B cell (primary cell): ENCODE results near the gene MATN1. TPM values are rescaled to one million over a fixed set of nuclear protein-coding genes. Genes with fewer than 3 reads are reported as not detected.

Experiments
- ATAC-seq: fragments of 200-7000 bp; cut with Tn5 transposase; one replicate; pipeline ENCODE4 v1.10.0; 2021; ENCODE audit warnings: low read depth, mild to moderate bottlenecking, moderate number of reproducible peaks, moderate library complexity
- CTCF ChIA-PET: fragments of 350-600 bp; sonication (Branson Sonifier 250); formaldehyde crosslinking; loops from one replicate; lab custom pipeline; 2021; ENCODE audit warnings: antibody characterized with exemption, inconsistent platforms; lab: Charles Lee
- POLR2A ChIA-PET: fragments of 350-600 bp; sonication (Branson Sonifier 250); formaldehyde crosslinking; loops from one replicate; lab custom pipeline; 2021; ENCODE audit warnings: antibody characterized with exemption; lab: Charles Lee
- DNase-seq: peaks from one replicate; pipeline ENCODE4 v3.0.0; 2013
- H2AFZ ChIP-seq: 2 replicates; pipeline ENCODE4 v1.6.1; 2012; ENCODE audit warnings: mild to moderate bottlenecking, low read depth, low read length; ENCODE audit not compliant: insufficient read depth, poor library complexity, severe bottlenecking
- H3K27ac ChIP-seq, 2 donors: 1 replicate in 1 of 2; 2 replicates in 1 of 2; pipeline ENCODE4 v1.5.1; 2012 to 2013; ENCODE audit warnings: low read length in 2 of 2, mild to moderate bottlenecking in 2 of 2, moderate library complexity in 1 of 2
- H3K27me3 ChIP-seq, 4 experiments: fragments of 200-600 bp in 1 of 4; sonication (generic) in 1 of 4; replicated peaks in 1 of 4; 1 replicate in 2 of 4; 2 replicates in 2 of 4; pipeline versions ENCODE4 v1.6.1 to v1.7.0; 2013 to 2016; ENCODE audit warnings: low read length in 3 of 4, mild to moderate bottlenecking in 2 of 4, mixed read lengths in 1 of 4, moderate library complexity in 1 of 4; ENCODE audit not compliant: insufficient read depth in 4 of 4, control insufficient read depth in 3 of 4; ENCODE audit errors: control extremely low read depth in 1 of 4
- H3K36me3 ChIP-seq, 2 experiments: replicated peaks in 1 of 2; 1 replicate in 1 of 2; 2 replicates in 1 of 2; pipeline versions ENCODE4 v1.6.1 to v1.7.1; 2013; ENCODE audit warnings: low read length in 1 of 2; ENCODE audit not compliant: insufficient read depth in 2 of 2, control insufficient read depth in 1 of 2; ENCODE audit errors: control extremely low read depth in 1 of 2, extremely low read depth in 1 of 2
- H3K4me1 ChIP-seq, 2 donors: fragments of 200-600 bp in 1 of 2; sonication (generic) in 1 of 2; 1 replicate in 1 of 2; 2 replicates in 1 of 2; pipeline versions ENCODE4 v1.5.1 to v1.6.1; 2013 to 2017; ENCODE audit warnings: low read length in 2 of 2; ENCODE audit not compliant: control insufficient read depth in 2 of 2, insufficient read depth in 2 of 2
- H3K4me2 ChIP-seq: replicated peaks from 2 replicates; pipeline ENCODE3; 2012; ENCODE audit warnings: mild to moderate bottlenecking, low read depth, low read length; ENCODE audit not compliant: poor library complexity, severe bottlenecking
- H3K4me3 ChIP-seq, 5 experiments: fragments of 200-600 bp in 1 of 5; sonication (generic) in 1 of 5; 1 replicate in 3 of 5; 2 replicates in 2 of 5; pipeline versions ENCODE4 v1.5.1 to v1.7.0; 2011 to 2016; ENCODE audit warnings: low read length in 4 of 5, mild to moderate bottlenecking in 4 of 5, low read depth in 2 of 5, control low read depth in 1 of 5, moderate library complexity in 1 of 5; ENCODE audit not compliant: insufficient read depth in 1 of 5; ENCODE audit errors: control extremely low read depth in 1 of 5, extremely low read depth in 1 of 5
- H3K79me2 ChIP-seq: fragments of 200-600 bp; sonication (generic); one replicate; pipeline ENCODE4 v1.6.0; 2016; ENCODE audit warnings: low read length; ENCODE audit not compliant: control insufficient read depth, insufficient read depth
- H3K9ac ChIP-seq: fragments of 200-600 bp; sonication (generic); 2 replicates; pipeline ENCODE4 v1.6.1; 2017; ENCODE audit warnings: mild to moderate bottlenecking, low read length, moderate library complexity
- H3K9me3 ChIP-seq, 3 donors: one replicate each; pipeline versions ENCODE4 v1.6.1 to v1.7.1; 2013; ENCODE audit warnings: low read length in 2 of 3; ENCODE audit not compliant: control insufficient read depth in 2 of 3, insufficient read depth in 1 of 3; ENCODE audit errors: control extremely low read depth in 1 of 3
- H4K20me1 ChIP-seq: 2 replicates; pipeline ENCODE4 v1.6.0; 2012; ENCODE audit warnings: mild to moderate bottlenecking, low read length; ENCODE audit not compliant: insufficient read depth, control insufficient read depth, poor library complexity, severe bottlenecking
- H3K27ac Mint-ChIP-seq: one replicate; pipeline ENCODE4 v1.8.0; 2021; ENCODE audit warnings: mixed read lengths
- H3K27me3 Mint-ChIP-seq: one replicate; pipeline ENCODE4 v1.8.0; 2021; ENCODE audit warnings: mixed read lengths
- H3K4me1 Mint-ChIP-seq: one replicate; pipeline ENCODE4 v1.8.0; 2021; ENCODE audit warnings: mixed read lengths
- H3K4me3 Mint-ChIP-seq: one replicate; pipeline ENCODE4 v1.8.0; 2021; ENCODE audit warnings: mixed read lengths
- H3K9me3 Mint-ChIP-seq: one replicate; pipeline ENCODE4 v1.8.0; 2022; ENCODE audit warnings: mixed read lengths; ENCODE audit not compliant: insufficient read depth
- EZH2 ChIP-seq: IDR thresholded peaks from 2 replicates; pipeline ENCODE4 v1.6.1; 2012; ENCODE audit warnings: borderline replicate concordance, low read depth, mild to moderate bottlenecking, moderate library complexity, low read length; ENCODE audit not compliant: insufficient read depth, poor library complexity, severe bottlenecking
- WGBS: methylation state at CpG from one replicate; pipeline ENCODE4 v1.1.5; 2013; ENCODE audit warnings: missing lambda C conversion rate; ENCODE audit not compliant: insufficient coverage; 5-methylcytosine and 5-hydroxymethylcytosine counted together
- intact Hi-C: fragments of 100-400 bp; cut with micrococcal nuclease; formaldehyde crosslinking; loops from one replicate; pipeline ENCODE4 v1.10.0; 2022
- polyA plus RNA-seq: library from polyadenylated mRNA; depleted of rRNA; stranded (reverse); fragments of >200 nt; gene quantifications from 2 replicates; pipeline ENCODE4 v1.2.3, GENCODE V29; 2012
- total RNA-seq, 2 donors: library from RNA; stranded (reverse); fragments of 120-200 nt in 1 of 2; gene quantifications; 1 replicate in 1 of 2; 2 replicates in 1 of 2; pipeline versions ENCODE4 v1.2.3 to v1.2.4, GENCODE V29; 2013 to 2022
- TF ChIP-seq, protein P1 (sequence below): fragments of 200-600 bp; IDR thresholded peaks from one replicate; pipeline ENCODE4 v1.8.0; 2022; ENCODE audit warnings: antibody characterized with exemption, mild to moderate bottlenecking

MATN1 gene
- total and polyA plus RNA-seq, 2 donors (not counting 1 experiment from before 2014, with no cell fraction given) = 2.5 to 3.2 TPM

DNA sequence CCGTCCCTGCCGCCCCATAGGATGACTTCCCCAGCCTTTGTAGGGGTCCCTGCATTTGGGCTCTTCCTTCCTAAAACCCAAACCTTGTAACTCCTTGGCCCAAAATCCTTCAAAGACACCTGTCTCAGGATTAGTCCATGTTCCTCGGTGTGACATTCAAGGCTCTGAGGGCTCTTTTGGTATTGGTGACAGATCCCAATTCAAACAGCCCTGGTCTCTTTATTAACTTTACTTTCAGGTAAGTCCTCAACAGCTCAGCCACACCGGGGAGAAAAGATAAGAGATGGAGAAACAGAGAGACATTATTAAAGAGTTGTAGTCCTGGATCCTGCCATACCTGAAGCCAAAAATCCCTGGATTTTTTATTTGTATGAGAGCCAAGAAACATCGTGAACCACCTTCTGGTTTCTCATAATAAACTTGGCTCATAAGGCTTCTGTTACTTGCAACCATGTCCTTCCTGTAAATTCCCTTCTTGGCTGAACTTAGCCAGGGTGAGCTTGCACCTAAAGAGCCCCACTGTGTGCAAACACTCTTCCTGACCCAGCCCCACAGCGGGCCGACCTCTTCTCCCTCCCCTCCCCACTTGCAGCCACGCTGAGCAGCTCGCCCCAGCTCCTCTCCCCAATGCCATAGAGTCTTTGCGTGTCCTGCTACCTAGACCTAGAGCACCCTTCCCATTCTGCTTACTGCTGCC lies 7.9 kb upstream of the MATN1 start:
- 89% methylated on average over 7 of the region's 10 CpGs for WGBS
- POLR2A ChIA-PET = interaction anchor here (1.0 to 5.3 kb wide), 8 partner anchors 11 to 167 kb away, joined by 3 to 30 read pairs (median 12); no protein-coding TSS in a partner anchor
- H3K4me2 ChIP-seq = peak overlapping the region; percentile 81
- H3K4me3 ChIP-seq = no peak overlapping the region
- peak overlapping the region; percentile 96 for H3K27ac Mint-ChIP-seq
- ATAC-seq (no peak), DNase-seq (peak; percentile 42)
- H3K9me3 ChIP-seq = no peaks in the 10 kb centered on the region
- H3K9me3 Mint-ChIP-seq = no peaks in the 10 kb centered on the region
- CTCF ChIA-PET = interaction anchor here (1.0 to 38.6 kb wide), 4 partner anchors 11 to 148 kb away, joined by 3 to 769 read pairs (median 307); partner anchors contain the start of gene LAPTM5
- peaks cover 41 to 54% of the 10 kb centered on the region in 2 donors for H3K4me1 ChIP-seq
- peaks cover 7 to 63% of the 10 kb centered on the region in 2 experiments for H3K36me3 ChIP-seq
- H3K27me3 Mint-ChIP-seq = no peaks in the 10 kb centered on the region
- H3K27me3 ChIP-seq = no peaks in the 10 kb centered on the region
- peaks cover 72% of the 10 kb centered on the region for H3K4me1 Mint-ChIP-seq
- H4K20me1 ChIP-seq = peaks cover 33% of the 10 kb centered on the region
- H3K79me2 ChIP-seq = peaks cover 22% of the 10 kb centered on the region
- H2AFZ ChIP-seq = no peak overlapping the region
- no peak for TF ChIP-seq EZH2
- TF ChIP-seq, protein P1, sequence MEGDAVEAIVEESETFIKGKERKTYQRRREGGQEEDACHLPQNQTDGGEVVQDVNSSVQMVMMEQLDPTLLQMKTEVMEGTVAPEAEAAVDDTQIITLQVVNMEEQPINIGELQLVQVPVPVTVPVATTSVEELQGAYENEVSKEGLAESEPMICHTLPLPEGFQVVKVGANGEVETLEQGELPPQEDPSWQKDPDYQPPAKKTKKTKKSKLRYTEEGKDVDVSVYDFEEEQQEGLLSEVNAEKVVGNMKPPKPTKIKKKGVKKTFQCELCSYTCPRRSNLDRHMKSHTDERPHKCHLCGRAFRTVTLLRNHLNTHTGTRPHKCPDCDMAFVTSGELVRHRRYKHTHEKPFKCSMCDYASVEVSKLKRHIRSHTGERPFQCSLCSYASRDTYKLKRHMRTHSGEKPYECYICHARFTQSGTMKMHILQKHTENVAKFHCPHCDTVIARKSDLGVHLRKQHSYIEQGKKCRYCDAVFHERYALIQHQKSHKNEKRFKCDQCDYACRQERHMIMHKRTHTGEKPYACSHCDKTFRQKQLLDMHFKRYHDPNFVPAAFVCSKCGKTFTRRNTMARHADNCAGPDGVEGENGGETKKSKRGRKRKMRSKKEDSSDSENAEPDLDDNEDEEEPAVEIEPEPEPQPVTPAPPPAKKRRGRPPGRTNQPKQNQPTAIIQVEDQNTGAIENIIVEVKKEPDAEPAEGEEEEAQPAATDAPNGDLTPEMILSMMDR = no peak
- intact Hi-C loops = no loop called here
- H3K4me3 Mint-ChIP-seq = peak overlapping the region; percentile 77
- H3K9ac ChIP-seq = peak overlapping the region; percentile 49
- H3K27ac ChIP-seq = peak overlapping the region; percentile 70 to 82
